Inferior parietal cortex (tissue), 1 donor: ENCODE measurements around the gene EXD3.

Experiments
- DNase-seq: peaks from one replicate; pipeline ENCODE4 v3.0.0-alpha.2; 2016; ENCODE audit errors: extremely low spot score

EXD3 gene

GRCh38 chr9:137306066-137306849, 116.7 kb downstream of the EXD3 start:
- no peak for DNase-seq

- DNase-seq, result no peak
Observed at GRCh38 chr9:137305798-137306065, 117.2 kb downstream of the EXD3 start.

- DNase-seq, result no peak
Observed at GRCh38 chr9:137305060-137305797, 117.7 kb downstream of the EXD3 start.

DNA sequence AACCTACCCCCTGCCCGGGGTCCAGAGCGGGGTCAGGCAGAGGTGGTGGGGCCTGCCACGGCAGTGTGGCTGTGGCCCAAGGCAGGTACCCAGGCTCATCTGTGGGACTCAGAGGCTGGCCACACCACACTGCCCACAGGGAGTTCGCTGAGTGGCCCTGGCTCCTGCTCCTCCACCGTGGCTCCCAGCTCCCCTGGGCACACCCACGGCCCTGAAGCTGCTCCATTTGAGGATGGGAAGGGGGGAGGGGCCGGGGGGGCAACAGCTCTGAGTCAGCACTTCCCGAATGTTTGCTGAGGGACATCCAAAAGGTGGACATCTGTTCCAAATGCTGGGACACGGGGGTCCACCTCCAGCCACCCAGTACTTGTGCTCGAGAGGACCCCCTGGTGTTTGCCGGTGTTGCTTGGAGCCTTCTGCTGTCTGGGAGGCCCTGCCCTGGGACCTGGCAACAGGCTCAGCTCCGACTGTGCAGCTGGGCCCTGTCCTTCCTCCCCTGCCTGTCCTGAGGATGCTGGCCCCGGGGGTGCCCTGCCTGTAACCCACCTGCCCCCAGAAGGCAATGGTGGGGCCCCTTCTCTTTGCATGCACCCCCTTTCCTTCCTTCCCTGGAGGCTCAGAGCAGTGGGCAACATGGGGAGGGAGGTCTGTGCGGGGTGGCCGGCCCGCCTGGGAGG, 118.4 kb downstream of the EXD3 start:
- DNase-seq, result no peak

- no peak for DNase-seq
Observed at GRCh38 chr9:137303893-137304382, 119.0 kb downstream of the EXD3 start.

- DNase-seq, result no peak
Observed at GRCh38 chr9:137303151-137303892, 119.6 kb downstream of the EXD3 start.

- DNase-seq, result no peak
Observed at GRCh38 chr9:137302449-137303150, 120.4 kb downstream of the EXD3 start.

DNA sequence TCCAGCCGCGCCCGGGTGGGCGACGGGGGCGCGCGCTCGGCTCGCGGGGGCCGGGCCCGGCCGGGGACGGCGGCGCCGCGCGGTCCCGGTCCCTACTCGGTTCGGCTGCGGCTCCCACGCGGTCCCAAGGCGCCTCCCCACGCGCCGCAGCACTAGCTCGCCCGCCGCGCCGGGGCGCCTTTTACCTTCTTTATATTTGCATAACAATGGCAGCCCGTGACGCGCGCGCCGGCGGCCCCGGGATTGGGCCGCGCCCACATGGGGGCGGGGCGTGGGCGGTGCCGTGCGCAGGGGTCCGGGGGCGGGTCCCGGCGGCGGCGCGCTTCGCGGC, 120.9 kb downstream of the EXD3 start, which contains the start of gene NRARP:
Gene NRARP, minus strand, starts transcription at position 154 of the 331 bp plus-strand sequence. CDS start 343 bp downstream, outside the sequence.
- peak; percentile 79 for DNase-seq

DNA sequence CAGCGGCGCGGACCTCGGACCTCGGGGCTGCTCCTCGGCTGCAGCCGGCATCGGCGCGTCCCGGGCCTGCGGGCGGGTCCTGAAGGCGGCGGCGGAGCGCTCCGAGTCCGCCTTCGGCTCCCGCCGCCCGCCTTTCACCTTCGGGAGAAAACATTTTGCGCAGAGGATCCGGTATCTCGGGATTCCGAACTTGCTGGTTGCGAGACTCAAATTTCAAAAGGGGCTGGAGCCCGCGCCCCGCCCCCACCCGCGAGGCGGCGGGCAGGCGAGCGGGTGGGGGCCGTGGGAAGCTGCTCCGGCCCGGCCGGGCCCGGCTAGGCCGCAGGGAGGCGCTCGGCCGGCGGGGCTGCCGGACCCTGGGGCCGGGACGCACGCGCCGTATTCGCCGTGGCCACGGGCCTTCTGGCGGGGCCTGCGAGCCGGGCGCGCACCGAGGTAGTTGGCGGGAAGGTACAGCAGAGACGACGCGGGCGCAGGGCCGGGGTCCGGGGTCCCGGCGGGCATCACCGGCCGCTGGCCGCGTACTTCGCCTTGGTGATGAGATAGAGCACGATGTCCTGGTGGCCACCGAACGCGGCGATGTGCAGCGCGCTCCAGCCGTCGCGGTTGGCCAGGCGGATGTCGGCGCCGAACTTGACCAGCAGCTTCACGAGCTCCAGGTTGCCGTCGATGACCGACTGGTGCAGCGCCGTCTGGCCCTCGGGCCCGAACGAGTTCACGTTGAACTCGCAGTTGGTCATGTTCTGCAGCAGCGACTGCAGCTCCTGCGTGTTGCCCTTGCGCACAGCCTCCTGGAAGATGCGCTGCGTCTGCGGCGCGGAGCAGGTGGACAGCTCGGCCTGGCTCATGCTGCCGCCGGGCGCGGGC, 121.6 kb downstream of the EXD3 start:
- no peak for DNase-seq

- DNase-seq, result no peak
Observed at GRCh38 chr9:137300567-137301080, 122.3 kb downstream of the EXD3 start.

- no peak for DNase-seq
Observed at GRCh38 chr9:137299938-137300337, 123.0 kb downstream of the EXD3 start.

DNA sequence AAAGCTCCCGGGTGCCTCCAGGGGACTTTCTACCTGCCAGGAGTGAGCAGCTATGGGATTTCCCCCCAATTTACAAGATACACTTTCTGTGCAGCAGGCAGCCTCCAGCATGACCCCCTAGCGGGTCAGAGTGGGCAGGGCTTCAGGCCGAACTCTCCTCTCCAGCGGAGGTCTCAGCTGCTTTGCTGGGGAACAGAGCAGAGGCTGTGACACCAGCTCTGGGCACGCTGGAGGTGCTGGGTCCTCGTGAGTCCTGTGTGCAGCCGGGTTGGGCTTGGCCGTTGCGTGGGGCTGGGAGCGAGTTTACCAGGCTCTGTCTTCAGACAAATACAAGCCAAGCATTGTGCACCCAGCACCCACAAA, 123.8 kb downstream of the EXD3 start:
- no peak for DNase-seq

DNA sequence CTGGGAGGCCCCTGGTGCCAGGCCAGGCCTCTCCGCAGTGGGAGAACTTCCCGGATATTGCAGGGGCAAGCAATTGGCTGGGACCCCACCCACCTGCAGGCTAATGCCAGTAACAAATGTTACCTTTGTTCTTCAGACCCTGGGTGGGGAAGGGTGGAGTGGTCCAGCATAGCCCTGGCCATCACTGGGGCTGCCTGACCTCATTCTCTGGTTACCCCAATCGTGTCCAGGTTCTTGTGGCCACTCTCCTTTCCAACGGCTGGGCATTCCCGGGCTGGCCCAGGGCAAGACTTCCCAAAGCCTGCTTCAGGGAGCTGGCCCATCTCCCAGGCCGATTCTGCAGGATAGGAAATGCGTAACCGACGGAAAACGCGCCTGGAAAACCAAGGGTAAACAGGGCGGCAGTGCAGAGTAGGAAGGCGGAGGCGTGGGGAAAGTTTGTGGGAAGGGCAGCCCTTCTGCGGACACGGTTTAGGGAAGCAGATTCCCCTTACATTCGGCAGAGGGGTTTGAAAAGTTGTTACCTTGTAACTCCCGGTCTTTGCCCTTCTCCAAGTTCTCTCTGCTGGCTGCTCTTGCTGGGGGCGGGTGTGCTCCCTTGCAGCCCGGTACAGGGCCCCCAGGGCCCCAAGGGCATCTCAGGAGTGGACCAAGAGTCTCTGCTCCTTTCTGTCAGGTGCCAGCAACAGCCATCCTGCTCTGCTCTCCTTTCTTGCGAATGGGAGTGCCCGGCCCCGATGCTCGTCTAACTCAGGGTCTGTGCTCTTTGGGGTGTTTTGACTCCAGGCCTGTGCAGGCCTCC, 124.4 kb downstream of the EXD3 start:
- DNase-seq, result no peak

GRCh38 chr9:137297966-137298365, 125.0 kb downstream of the EXD3 start:
- no peak for DNase-seq

- DNase-seq, result no peak
Observed at GRCh38 chr9:137296670-137297664, 126.0 kb downstream of the EXD3 start.

DNA sequence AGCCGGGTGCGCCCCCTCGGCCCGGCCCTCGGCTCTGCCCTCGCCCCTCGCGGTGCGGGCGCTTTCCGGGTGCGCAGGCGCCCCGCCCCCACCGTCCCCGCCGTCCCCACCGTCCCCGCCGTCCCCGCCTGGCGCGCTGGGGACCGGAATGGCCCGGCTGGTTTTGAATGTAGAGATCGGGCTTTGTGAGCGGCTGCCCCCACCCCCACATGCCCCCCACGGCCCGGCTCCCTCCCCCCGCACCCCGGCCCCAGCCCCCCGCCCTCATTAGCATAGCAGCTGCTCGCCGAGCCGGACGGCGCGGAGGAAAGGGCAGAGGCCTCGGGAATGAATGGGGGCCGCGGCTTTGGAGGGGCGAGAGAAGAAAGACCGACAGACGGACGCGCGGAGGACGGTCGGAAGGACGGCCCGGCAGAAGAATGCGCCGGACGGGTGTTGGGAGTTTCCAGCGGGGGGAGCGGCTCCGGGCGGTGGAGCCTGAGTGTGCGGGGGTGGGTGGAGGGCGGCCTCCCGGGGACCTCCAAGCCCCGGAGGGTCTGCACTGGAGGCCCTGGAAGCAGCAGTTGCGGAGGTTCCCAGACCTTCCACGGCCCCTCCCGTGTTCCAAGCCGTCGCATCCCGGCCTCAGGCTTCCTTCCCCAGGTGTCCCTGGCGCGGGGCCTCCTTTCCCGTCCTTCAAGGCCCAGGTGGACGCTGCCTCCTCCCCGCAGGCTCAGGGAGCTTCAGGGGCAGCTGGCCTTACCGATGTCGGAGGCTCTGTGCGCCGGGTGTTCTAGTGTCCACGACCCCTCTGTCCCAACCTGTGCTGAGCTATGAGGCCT, 126.9 kb downstream of the EXD3 start:
- DNase-seq, result no peak

DNA sequence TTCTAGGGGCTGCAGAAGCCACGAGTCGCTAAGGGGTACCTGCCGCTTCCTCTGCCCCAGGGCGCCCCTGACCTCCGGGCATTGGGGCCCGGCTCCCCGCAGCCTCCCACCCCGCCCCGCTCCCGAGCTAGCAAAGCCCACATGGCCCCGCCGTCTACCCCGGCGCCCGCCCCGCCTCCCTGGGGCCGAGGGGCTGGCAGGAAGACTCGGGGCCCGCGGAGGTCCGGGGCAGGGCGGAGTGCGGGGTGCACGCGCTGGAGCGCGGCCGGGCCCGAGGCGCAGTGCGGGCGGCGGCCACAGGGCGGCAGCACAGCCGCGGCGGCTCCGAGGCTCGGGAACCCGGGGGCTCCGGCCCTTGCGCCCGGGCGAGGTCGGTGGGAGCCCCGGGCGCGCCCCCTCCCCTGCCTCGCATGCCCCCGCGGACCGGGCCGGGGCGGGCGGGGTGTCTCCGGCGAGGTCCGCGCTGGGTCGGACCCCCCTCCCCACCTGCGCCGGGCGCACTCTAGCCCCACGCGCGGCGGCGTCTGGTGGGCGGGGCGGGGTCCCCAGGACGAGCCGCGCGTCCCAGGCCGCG, 127.6 kb downstream of the EXD3 start:
- DNase-seq, result no peak
